Peyer's patch (tissue), 4 donors: ENCODE data around the gene USP1.

Source experiments
- POLR2A ChIP-seq, 2 donors: fragments of 450-650 bp; IDR thresholded peaks; one replicate each; pipeline ENCODE4 v1.5.1; 2017; ENCODE audit warnings: antibody characterized with exemption in 2 of 2, mild to moderate bottlenecking in 2 of 2, moderate library complexity in 2 of 2
- TF ChIP-seq, protein P1 (sequence below), 6 experiments: fragments of 450-650 bp in 4 of 6; fragments of 200-600 bp in 2 of 6; sonication (generic) in 1 of 6; IDR thresholded peaks; one replicate each; pipeline ENCODE4 v1.5.1; 2017 to 2019; ENCODE audit warnings: antibody characterized with exemption in 6 of 6, mild to moderate bottlenecking in 3 of 6, moderate library complexity in 1 of 6

DNA sequence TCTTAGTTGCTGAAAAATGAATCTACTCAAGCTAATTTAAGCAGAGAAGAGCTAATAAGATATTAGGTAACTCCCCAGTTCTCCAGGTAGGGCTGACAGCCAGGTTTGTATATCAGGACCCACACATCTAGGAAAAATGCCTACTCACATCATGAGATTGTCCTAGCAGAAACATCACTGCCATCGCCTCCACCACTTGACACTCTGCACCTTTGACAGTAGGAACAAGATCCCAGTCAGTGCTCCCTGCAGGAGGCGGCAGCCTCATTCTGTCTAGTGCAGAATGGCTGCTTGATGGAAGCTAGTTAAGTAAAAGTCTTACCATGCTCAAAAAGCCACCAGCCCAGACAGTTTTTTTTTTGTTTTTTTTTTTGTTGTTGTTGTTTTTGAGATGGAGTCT lies 31.6 kb upstream of the USP1 start:
- TF ChIP-seq, protein P1, sequence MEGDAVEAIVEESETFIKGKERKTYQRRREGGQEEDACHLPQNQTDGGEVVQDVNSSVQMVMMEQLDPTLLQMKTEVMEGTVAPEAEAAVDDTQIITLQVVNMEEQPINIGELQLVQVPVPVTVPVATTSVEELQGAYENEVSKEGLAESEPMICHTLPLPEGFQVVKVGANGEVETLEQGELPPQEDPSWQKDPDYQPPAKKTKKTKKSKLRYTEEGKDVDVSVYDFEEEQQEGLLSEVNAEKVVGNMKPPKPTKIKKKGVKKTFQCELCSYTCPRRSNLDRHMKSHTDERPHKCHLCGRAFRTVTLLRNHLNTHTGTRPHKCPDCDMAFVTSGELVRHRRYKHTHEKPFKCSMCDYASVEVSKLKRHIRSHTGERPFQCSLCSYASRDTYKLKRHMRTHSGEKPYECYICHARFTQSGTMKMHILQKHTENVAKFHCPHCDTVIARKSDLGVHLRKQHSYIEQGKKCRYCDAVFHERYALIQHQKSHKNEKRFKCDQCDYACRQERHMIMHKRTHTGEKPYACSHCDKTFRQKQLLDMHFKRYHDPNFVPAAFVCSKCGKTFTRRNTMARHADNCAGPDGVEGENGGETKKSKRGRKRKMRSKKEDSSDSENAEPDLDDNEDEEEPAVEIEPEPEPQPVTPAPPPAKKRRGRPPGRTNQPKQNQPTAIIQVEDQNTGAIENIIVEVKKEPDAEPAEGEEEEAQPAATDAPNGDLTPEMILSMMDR (IDR thresholded peaks at IDR 0.05): no peak
- TF ChIP-seq POLR2A (IDR thresholded peaks at IDR 0.05): no peak
